CD4-positive, alpha-beta T cell treated with Interleukin-1 beta for 1 hour (primary cell): Measurements from ENCODE around the gene TMIGD2.
"Not testable (repeated sequence)": the region's sequence is repeated elsewhere in the genome, so short reads cannot be mapped to it uniquely, and the experiment has no call there.

Experiments used
- DNase-seq, 2 donors: peaks; one replicate each; pipeline ENCODE4 v3.0.0-alpha.2; 2020 to 2022

Gene TMIGD2

GRCh38 chr19:4302243-4302640 is at the start of gene TMIGD2:
TMIGD2 (minus strand) TSS chr19:4302389; CDS start chr19:4302385, 4 bp downstream.
- no peak for DNase-seq

- DNase-seq: no peak
These were observed 48.5 kb upstream of the TMIGD2 start for GRCh38 chr19:4350726-4351125.

- DNase-seq: no peak
These were observed 47.9 kb upstream of the TMIGD2 start for GRCh38 chr19:4350111-4350510.

- not testable (repeated sequence) for DNase-seq
These were observed 47.0 kb upstream of the TMIGD2 start for GRCh38 chr19:4349225-4349624.

- no peak for DNase-seq
These were observed 45.3 kb upstream of the TMIGD2 start for GRCh38 chr19:4347521-4347920.

- DNase-seq: no peak
These were observed 43.8 kb upstream of the TMIGD2 start for GRCh38 chr19:4346020-4346383.

- DNase-seq: no peak
These were observed 43.3 kb upstream of the TMIGD2 start for GRCh38 chr19:4345342-4346019.

- peak; percentile 87 to 90 for DNase-seq
These were observed 41.5 kb upstream of the TMIGD2 start, which contains the start of gene MPND for GRCh38 chr19:4343370-4344307. MPND (plus strand) TSS chr19:4343562; CDS start chr19:4343594, 32 bp downstream.

- peak; percentile 97 to 98 for DNase-seq
These were observed 40.6 kb upstream of the TMIGD2 start for GRCh38 chr19:4342615-4343369.

GRCh38 chr19:4342314-4342614 is 40.1 kb upstream of the TMIGD2 start:
- DNase-seq: no peak

- peak; percentile 25 to 29 for DNase-seq
These were observed 36.5 kb upstream of the TMIGD2 start, which contains the start of gene STAP2 for GRCh38 chr19:4338441-4339355. STAP2 (minus strand) TSS chr19:4338827; CDS start chr19:4338753, 74 bp downstream.

- no peak for DNase-seq
These were observed 35.8 kb upstream of the TMIGD2 start for GRCh38 chr19:4337906-4338440.

GRCh38 chr19:4334929-4335570 is 32.9 kb upstream of the TMIGD2 start:
- no peak for DNase-seq

- DNase-seq: no peak
These were observed 27.7 kb upstream of the TMIGD2 start for GRCh38 chr19:4329858-4330257.

GRCh38 chr19:4328991-4329681 is 26.9 kb upstream of the TMIGD2 start:
- peak; percentile 27 to 36 for DNase-seq

GRCh38 chr19:4328243-4328990 is 26.2 kb upstream of the TMIGD2 start:
- DNase-seq: peak; percentile 95 to 96

- no peak for DNase-seq
These were observed 25.7 kb upstream of the TMIGD2 start for GRCh38 chr19:4327877-4328242.

- peak; percentile 77 to 79 for DNase-seq
These were observed 25.2 kb upstream of the TMIGD2 start for GRCh38 chr19:4327252-4327876.

GRCh38 chr19:4326837-4327251 is 24.7 kb upstream of the TMIGD2 start:
- DNase-seq: peak; percentile 16 to 31
